WTC11 (cell line): ENCODE data around the gene ORC3. TPM values are rescaled to one million over a fixed set of nuclear protein-coding genes. Genes with fewer than 3 reads are reported as not detected.

ENCODE experiments used
- ATAC-seq: fragments of 200-7000 bp; cut with Tn5 transposase; 2 replicates; pipeline ENCODE4 v1.10.0; 2021; ENCODE audit warnings: mild to moderate bottlenecking, moderate library complexity
- CTCF ChIA-PET: fragments of 300-600 bp; sonication (Branson Sonifier 250); formaldehyde crosslinking; loops from one replicate; lab custom pipeline; 2021; ENCODE audit warnings: antibody characterized with exemption; lab: Charles Lee
- POLR2A ChIA-PET: fragments of 350-600 bp; sonication (Branson Sonifier 250); formaldehyde crosslinking; loops from one replicate; lab custom pipeline; 2021; ENCODE audit warnings: antibody characterized with exemption; lab: Charles Lee
- DNase-seq: peaks from one replicate; pipeline ENCODE4 v3.0.0; 2021; ENCODE audit warnings: low spot score
- H3K27ac Mint-ChIP-seq: 2 replicates; pipeline ENCODE4 v1.8.0; 2021; ENCODE audit warnings: mixed read lengths
- H3K27me3 Mint-ChIP-seq: 2 replicates; pipeline ENCODE4 v1.8.0; 2021; ENCODE audit warnings: low read depth, mild to moderate bottlenecking, moderate library complexity, mixed read lengths
- H3K36me3 Mint-ChIP-seq: 2 replicates; pipeline ENCODE4 v1.8.0; 2021; ENCODE audit warnings: mixed read lengths
- H3K4me1 Mint-ChIP-seq: 2 replicates; pipeline ENCODE4 v1.8.0; 2022; ENCODE audit warnings: mixed read lengths
- H3K4me3 Mint-ChIP-seq: 2 replicates; pipeline ENCODE4 v1.8.0; 2021; ENCODE audit warnings: mild to moderate bottlenecking, moderate library complexity, mixed read lengths
- H3K9me3 Mint-ChIP-seq: 2 replicates; pipeline ENCODE4 v1.8.0; 2021; ENCODE audit warnings: mixed read lengths
- FOXJ3 ChIP-seq: sonication (generic); formaldehyde crosslinking; IDR thresholded peaks from 2 replicates; pipeline ENCODE4 v1.9.0; 2021; ENCODE audit warnings: missing genetic modification reagents, mild to moderate bottlenecking, borderline replicate concordance
- IRF2 ChIP-seq: sonication (generic); formaldehyde crosslinking; IDR thresholded peaks from 2 replicates; pipeline ENCODE4 v1.8.0; 2022; ENCODE audit warnings: low read depth, missing genetic modification reagents, borderline replicate concordance
- NFE2L1 ChIP-seq: sonication (generic); formaldehyde crosslinking; IDR thresholded peaks from 2 replicates; pipeline ENCODE4 v1.8.1; 2023; ENCODE audit warnings: missing genetic modification reagents
- NR2C2 ChIP-seq: sonication (generic); formaldehyde crosslinking; IDR thresholded peaks from 2 replicates; pipeline ENCODE4 v1.8.0; 2022; ENCODE audit warnings: mild to moderate bottlenecking, missing genetic modification reagents
- OVOL2 ChIP-seq: fragments of 250-450 bp; sonication (Bioruptor Pico); IDR thresholded peaks from 2 replicates; pipeline ENCODE4 v1.9.0; 2021; ENCODE audit warnings: mild to moderate bottlenecking, borderline replicate concordance
- ZBTB21 ChIP-seq: sonication (generic); formaldehyde crosslinking; IDR thresholded peaks from 2 replicates; pipeline ENCODE4 v1.8.1; 2023; ENCODE audit warnings: mild to moderate bottlenecking, missing genetic modification reagents, borderline replicate concordance
- ZNF121 ChIP-seq: sonication (generic); formaldehyde crosslinking; IDR thresholded peaks from 2 replicates; pipeline ENCODE4 v1.8.0; 2023; ENCODE audit warnings: missing genetic modification reagents
- ZNF219 ChIP-seq: sonication (generic); formaldehyde crosslinking; IDR thresholded peaks from 2 replicates; pipeline ENCODE4 v1.8.0; 2023; ENCODE audit warnings: missing genetic modification reagents, mild to moderate bottlenecking, borderline replicate concordance
- ZNF232 ChIP-seq: sonication (generic); formaldehyde crosslinking; IDR thresholded peaks from 2 replicates; pipeline ENCODE4 v1.8.0; 2022; ENCODE audit warnings: mild to moderate bottlenecking, missing genetic modification reagents
- ZNF396 ChIP-seq: fragments of 250-450 bp; sonication (Bioruptor Pico); IDR thresholded peaks from 2 replicates; pipeline ENCODE4 v1.8.0; 2021; ENCODE audit warnings: mild to moderate bottlenecking, moderate library complexity, borderline replicate concordance
- total RNA-seq: library from RNA; stranded (reverse); gene quantifications from 3 replicates; pipeline ENCODE4 v1.2.3, GENCODE V29; 2021
- TF ChIP-seq, protein P1 (sequence below): fragments of 250-450 bp; sonication (Bioruptor Pico); IDR thresholded peaks from 2 replicates; pipeline ENCODE4 v1.9.0; 2021; ENCODE audit warnings: mild to moderate bottlenecking
- TF ChIP-seq, protein P2 (sequence below): sonication (generic); formaldehyde crosslinking; IDR thresholded peaks from 2 replicates; pipeline ENCODE4 v1.8.0; 2022; ENCODE audit warnings: mild to moderate bottlenecking, missing genetic modification reagents
- TF ChIP-seq, protein P3 (sequence below): sonication (generic); formaldehyde crosslinking; IDR thresholded peaks from 2 replicates; pipeline ENCODE4 v1.8.1; 2022; ENCODE audit warnings: low read depth, missing genetic modification reagents, borderline replicate concordance
- TF ChIP-seq, protein P4 (sequence below): sonication (generic); formaldehyde crosslinking; IDR thresholded peaks from 2 replicates; pipeline ENCODE4 v1.8.1; 2023; ENCODE audit warnings: mild to moderate bottlenecking, missing genetic modification reagents
- TF ChIP-seq, protein P5 (sequence below): sonication (generic); formaldehyde crosslinking; IDR thresholded peaks from 2 replicates; pipeline ENCODE4 v1.8.1; 2022; ENCODE audit warnings: missing genetic modification reagents, borderline replicate concordance
- TF ChIP-seq, protein P6 (sequence below): fragments of 200-600 bp; IDR thresholded peaks from 2 replicates; pipeline ENCODE4 v1.8.0; 2022; ENCODE audit warnings: antibody characterized with exemption

Gene ORC3
- total RNA-seq, 1 experiment from 2014 or later = 50.7 TPM

DNA sequence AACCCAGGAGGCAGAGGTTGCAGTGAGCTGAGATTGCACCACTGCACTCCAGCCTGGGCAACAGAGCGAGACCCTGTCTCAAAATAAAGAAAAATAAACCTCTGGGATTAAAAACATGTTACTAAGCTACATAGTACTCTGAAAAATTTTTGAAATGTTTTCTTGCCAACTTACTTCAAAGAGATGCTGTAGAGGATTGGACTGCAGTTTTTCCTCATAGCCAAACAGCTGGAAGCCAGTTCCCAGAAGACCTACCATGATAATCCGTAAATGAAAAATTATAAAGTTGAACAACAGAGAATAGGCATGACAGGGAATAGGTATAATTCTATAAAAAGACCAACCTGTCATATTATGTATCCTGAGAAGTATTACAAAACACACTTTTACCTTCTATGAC is 48.2 kb upstream of the ORC3 start:
- DNase-seq = no peak
- peaks cover 52% of the 10 kb centered on the region for H3K36me3 Mint-ChIP-seq
- POLR2A ChIA-PET = no interaction called here
- H3K27ac Mint-ChIP-seq = no peak overlapping the region
- H3K9me3 Mint-ChIP-seq = peaks cover 10% of the 10 kb centered on the region
- no peaks in the 10 kb centered on the region for H3K4me1 Mint-ChIP-seq
- no peak for TF ChIP-seq ZNF396 (CRISPR knock-in tag)
- TF ChIP-seq IRF2 (CRISPR knock-in tag) = no peak
- no peak for TF ChIP-seq NFE2L1
- TF ChIP-seq FOXJ3 = no peak
- no peak for TF ChIP-seq ZNF219
- no peak for TF ChIP-seq NR2C2
- TF ChIP-seq, protein P1, sequence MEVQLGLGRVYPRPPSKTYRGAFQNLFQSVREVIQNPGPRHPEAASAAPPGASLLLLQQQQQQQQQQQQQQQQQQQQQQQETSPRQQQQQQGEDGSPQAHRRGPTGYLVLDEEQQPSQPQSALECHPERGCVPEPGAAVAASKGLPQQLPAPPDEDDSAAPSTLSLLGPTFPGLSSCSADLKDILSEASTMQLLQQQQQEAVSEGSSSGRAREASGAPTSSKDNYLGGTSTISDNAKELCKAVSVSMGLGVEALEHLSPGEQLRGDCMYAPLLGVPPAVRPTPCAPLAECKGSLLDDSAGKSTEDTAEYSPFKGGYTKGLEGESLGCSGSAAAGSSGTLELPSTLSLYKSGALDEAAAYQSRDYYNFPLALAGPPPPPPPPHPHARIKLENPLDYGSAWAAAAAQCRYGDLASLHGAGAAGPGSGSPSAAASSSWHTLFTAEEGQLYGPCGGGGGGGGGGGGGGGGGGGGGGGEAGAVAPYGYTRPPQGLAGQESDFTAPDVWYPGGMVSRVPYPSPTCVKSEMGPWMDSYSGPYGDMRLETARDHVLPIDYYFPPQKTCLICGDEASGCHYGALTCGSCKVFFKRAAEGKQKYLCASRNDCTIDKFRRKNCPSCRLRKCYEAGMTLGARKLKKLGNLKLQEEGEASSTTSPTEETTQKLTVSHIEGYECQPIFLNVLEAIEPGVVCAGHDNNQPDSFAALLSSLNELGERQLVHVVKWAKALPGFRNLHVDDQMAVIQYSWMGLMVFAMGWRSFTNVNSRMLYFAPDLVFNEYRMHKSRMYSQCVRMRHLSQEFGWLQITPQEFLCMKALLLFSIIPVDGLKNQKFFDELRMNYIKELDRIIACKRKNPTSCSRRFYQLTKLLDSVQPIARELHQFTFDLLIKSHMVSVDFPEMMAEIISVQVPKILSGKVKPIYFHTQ = no peak
- no peak for TF ChIP-seq OVOL2 (CRISPR knock-in tag)
- TF ChIP-seq, protein P2, sequence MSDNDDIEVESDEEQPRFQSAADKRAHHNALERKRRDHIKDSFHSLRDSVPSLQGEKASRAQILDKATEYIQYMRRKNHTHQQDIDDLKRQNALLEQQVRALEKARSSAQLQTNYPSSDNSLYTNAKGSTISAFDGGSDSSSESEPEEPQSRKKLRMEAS (CRISPR knock-in tag) = no peak
- TF ChIP-seq, protein P3, sequence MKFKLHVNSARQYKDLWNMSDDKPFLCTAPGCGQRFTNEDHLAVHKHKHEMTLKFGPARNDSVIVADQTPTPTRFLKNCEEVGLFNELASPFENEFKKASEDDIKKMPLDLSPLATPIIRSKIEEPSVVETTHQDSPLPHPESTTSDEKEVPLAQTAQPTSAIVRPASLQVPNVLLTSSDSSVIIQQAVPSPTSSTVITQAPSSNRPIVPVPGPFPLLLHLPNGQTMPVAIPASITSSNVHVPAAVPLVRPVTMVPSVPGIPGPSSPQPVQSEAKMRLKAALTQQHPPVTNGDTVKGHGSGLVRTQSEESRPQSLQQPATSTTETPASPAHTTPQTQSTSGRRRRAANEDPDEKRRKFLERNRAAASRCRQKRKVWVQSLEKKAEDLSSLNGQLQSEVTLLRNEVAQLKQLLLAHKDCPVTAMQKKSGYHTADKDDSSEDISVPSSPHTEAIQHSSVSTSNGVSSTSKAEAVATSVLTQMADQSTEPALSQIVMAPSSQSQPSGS = no peak
- TF ChIP-seq, protein P4, sequence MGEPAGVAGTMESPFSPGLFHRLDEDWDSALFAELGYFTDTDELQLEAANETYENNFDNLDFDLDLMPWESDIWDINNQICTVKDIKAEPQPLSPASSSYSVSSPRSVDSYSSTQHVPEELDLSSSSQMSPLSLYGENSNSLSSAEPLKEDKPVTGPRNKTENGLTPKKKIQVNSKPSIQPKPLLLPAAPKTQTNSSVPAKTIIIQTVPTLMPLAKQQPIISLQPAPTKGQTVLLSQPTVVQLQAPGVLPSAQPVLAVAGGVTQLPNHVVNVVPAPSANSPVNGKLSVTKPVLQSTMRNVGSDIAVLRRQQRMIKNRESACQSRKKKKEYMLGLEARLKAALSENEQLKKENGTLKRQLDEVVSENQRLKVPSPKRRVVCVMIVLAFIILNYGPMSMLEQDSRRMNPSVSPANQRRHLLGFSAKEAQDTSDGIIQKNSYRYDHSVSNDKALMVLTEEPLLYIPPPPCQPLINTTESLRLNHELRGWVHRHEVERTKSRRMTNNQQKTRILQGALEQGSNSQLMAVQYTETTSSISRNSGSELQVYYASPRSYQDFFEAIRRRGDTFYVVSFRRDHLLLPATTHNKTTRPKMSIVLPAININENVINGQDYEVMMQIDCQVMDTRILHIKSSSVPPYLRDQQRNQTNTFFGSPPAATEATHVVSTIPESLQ (CRISPR knock-in tag) = no peak
- TF ChIP-seq, protein P5, sequence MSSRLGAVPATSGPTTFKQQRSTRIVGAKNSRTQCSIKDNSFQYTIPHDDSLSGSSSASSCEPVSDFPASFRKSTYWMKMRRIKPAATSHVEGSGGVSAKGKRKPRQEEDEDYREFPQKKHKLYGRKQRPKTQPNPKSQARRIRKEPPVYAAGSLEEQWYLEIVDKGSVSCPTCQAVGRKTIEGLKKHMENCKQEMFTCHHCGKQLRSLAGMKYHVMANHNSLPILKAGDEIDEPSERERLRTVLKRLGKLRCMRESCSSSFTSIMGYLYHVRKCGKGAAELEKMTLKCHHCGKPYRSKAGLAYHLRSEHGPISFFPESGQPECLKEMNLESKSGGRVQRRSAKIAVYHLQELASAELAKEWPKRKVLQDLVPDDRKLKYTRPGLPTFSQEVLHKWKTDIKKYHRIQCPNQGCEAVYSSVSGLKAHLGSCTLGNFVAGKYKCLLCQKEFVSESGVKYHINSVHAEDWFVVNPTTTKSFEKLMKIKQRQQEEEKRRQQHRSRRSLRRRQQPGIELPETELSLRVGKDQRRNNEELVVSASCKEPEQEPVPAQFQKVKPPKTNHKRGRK = no peak
- TF ChIP-seq, protein P6, sequence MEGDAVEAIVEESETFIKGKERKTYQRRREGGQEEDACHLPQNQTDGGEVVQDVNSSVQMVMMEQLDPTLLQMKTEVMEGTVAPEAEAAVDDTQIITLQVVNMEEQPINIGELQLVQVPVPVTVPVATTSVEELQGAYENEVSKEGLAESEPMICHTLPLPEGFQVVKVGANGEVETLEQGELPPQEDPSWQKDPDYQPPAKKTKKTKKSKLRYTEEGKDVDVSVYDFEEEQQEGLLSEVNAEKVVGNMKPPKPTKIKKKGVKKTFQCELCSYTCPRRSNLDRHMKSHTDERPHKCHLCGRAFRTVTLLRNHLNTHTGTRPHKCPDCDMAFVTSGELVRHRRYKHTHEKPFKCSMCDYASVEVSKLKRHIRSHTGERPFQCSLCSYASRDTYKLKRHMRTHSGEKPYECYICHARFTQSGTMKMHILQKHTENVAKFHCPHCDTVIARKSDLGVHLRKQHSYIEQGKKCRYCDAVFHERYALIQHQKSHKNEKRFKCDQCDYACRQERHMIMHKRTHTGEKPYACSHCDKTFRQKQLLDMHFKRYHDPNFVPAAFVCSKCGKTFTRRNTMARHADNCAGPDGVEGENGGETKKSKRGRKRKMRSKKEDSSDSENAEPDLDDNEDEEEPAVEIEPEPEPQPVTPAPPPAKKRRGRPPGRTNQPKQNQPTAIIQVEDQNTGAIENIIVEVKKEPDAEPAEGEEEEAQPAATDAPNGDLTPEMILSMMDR = no peak
- no peak overlapping the region for H3K4me3 Mint-ChIP-seq
- no peaks in the 10 kb centered on the region for H3K27me3 Mint-ChIP-seq
- CTCF ChIA-PET = no interaction called here
- ATAC-seq = no peak

DNA sequence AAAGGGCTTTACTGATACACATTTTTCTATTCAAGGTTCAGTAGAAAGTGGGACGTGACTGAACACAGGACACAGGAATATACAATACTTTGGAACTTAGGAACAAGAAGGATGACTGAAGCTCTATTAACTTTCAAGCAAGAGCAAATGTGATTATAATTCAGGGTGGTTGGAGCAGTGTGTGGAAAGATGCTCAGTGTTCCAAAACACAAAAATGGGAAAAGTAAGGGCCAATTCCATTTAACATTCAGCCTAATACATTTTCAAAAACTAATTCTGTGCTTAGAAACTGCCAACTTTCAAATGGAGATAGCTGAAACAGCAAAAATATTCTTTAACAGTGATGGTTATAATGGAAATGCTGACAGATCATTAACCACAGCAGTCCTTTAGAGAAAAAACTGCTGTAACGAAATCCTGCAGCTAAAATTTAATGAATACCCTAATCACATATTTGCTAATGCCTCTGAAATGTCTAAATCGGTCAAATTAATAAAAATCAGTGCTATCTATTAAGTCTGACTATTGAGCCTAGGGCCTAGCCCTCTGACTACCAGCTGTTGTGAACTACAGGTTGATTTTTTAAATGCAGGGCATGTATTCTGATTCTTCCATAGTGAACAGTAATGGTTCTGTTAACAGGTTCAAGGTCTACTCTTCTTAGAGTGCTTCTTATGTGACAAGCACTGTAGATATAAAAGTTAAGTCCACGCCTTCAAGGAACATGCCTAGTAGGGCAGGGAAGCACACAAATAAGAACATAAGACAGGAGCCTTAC is 46.0 kb upstream of the ORC3 start:
- ATAC-seq (no peak), DNase-seq (no peak)
- ChIA-PET CTCF (no interaction called here), POLR2A (interaction anchor here (0.6 kb wide), 1 partner anchor 54 kb away, joined by 6 read pairs; no protein-coding TSS in a partner anchor)
- Mint-ChIP-seq H3K27ac (no peak overlapping the region), H3K36me3 (peaks cover 56% of the 10 kb centered on the region), H3K4me1 (no peaks in the 10 kb centered on the region), H3K27me3 (no peaks in the 10 kb centered on the region), H3K4me3 (no peak overlapping the region), H3K9me3 (peaks cover 10% of the 10 kb centered on the region)
- no peak for TF ChIP-seq NFE2L1
- no peak for TF ChIP-seq ZNF232
- TF ChIP-seq ZNF121 (CRISPR knock-in tag) = no peak
- no peak for TF ChIP-seq ZBTB21 (CRISPR knock-in tag)
- no peak for TF ChIP-seq ZNF396 (CRISPR knock-in tag)
